ENCODE data around the gene FUBP1.
A peak's percentile ranks its signal among the peaks of the same experiment; 100 is the strongest.
"Not testable (repeated sequence)": the region's sequence is repeated elsewhere in the genome, so short reads cannot be mapped to it uniquely, and the experiment has no call there.

The FUBP1 gene

DNA sequence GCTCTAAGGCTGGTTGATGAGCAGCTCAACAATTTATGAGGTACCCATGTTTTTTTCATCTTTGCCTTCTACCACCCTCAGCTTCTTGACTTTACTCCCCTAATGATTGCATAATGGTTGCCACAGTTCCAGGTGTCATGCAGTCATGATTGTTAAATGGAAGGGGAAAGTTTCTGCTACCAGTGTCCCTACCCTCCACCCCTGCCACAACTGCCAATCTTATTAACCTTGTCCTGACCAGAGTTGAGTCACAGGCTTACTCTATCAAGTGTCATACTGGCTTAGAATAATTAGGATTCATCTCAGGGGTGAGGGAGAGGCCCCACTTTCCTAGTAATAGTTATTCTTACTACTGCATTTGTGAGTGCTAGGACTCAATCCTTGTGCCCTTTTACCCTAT lies 7.9 kb upstream of the FUBP1 start:
- no peak for DNase-seq

DNA sequence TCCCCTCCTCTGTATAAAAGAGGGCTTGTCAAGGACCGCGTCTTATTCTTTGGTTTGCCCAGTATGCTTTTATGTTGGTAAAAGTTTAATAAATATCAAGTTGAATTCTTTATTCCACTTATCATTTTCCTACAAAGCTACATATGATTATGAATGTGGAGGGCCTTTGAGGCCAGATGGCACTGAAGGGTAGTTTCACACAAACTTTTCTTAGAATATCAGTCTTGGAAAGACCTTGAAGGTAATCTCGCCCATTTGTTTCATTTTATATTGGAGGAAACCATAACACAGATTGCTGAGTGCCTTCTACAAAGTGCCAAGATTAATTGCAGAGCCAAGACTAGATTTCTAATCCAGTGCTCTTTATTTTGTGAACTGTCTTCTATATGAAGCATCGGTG lies 5.8 kb upstream of the FUBP1 start:
- DNase-seq = no peak

DNA sequence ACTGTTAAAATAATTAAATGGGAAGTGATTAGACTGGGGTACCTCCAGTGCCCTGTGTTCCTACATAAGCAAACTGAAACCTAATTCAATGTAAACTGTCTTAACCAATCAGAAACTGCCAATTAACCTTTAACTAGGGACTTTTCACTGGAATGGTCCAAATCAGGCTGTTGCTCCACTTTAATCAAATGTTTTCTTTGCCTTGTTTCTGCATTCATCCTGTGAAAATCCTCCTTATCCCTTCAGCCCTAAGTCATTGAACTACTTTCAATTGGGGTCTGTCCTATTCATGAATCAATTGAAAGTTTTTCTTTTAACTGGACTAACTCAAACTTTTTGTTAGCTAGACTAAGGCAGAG lies 5.1 kb upstream of the FUBP1 start:
- DNase-seq = no peak

DNA sequence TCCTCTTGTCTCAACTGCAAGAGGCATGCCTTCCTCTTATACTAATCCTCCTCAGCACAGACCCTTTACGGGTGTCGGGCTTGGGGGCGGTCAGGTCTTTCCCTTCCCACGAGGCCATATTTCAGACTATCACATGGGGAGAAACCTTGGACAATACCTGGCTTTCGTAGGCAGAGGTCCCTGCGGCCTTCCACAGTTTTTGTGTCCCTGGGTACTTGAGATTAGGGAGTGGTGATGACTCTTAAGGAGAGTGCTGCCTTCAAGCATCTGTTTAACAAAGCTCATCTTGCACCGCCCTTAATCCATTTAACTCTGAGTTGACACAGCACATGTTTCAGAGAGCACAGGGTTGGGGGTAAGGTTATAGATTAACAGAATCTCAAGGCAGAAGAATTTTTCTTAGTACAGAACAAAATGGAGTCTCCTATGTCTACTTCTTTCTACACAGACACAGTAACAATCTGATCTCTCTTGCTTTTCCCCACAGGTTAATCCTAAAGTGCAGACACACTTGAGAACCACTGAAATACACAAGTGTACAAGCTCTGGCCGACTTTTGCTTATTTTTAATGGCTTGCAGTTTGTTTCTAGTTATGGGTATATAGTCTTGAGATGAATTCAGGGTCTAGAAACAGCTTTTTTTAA lies 4.6 kb upstream of the FUBP1 start:
- DNase-seq = not testable (repeated sequence)

DNA sequence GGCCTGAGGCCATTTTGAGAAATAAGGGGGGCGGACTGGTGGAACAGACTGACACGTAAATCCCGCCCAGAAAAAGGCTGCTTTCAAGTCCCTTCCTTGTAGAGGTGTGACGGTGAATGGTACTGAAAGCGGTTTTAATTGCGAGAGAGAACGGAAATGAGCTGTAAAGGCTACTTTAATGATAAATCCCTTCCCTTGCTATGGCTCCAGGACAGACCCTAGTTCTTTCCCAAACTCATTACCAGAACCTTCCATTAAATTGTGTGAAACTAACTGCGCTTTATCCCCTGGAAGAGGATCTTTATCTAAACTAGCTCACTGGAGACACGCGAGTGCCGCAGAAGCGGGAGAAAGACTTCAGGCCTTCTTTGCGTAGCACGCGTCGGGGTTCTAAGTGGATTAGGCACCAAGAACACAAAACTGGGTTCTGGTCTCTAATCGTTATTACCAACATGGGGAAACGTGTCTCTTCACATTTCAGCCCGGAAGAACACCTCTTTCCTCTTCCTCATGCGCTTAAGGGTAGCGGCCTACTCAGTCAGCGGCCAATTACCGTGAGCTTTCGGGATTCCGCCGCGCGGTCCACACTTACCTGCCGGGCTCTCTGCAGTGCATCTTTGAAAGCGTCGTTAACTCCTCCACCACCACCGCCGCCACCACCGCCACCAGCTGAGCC lies 441 bp downstream of the FUBP1 start:
- DNase-seq = peak; percentile 97

DNA sequence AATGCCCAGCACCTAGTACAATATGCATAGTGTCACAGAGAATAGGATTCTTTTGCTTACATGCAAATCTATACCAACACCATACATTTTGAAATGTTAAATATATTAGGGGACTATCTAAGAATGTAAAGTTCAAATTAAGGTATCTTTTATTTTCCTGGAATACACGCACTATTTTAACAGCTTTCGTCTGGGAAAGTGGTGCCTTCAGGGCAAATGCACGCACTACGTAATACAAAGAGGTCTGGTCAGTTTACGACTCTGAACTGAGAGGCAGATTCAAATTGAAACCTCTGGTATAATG lies 931 bp downstream of the FUBP1 start:
- DNase-seq = no peak

DNA sequence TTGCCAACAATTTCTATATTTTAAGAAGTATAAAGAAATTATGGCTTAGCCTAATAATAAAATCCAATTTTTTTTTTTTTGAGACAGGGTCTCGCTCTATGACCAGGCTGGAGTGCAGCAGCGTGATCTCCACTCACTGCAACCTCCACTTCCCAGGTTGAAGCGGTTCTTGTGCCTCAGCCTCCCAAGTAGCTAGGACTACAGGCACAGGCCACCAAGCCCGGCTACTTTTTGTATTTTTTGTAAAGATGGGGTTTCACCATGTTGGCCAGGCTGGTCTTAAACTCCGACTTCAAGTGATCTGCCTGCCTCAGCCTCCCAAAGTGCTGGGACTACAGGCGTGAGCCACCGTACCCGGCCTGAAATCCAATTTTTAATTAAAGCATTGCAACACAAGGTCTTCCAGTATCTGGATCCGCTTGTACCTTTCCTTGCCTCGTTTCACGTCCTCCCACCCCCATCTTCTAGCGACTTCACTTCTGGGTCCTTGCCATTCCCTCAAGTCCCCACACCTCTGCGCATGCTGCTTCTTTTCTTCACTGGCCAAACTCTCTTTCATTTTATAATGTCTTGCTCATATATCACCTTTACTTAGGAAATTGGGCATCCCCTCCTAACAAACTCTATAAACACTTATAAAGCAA lies 2.3 kb downstream of the FUBP1 start:
- no peak for DNase-seq

DNA sequence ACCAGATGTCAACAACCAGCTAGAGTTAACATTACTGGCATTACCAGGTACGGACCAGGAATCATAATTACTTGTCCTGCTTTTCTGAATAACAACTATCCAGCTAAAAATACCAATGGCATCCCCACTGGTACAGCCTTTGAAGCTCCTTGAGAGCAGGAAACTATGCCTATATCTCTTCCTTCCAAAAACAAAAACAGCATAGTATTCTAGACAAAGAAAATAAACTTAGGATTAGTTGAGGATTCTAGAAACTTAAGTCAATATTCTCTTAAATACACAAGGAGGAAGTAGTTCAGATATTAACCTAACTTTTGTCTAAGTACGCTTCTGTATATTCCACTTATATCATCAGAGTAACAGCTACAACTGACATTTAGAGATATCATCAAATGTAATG lies 3.0 kb downstream of the FUBP1 start:
- no peak for DNase-seq

DNA sequence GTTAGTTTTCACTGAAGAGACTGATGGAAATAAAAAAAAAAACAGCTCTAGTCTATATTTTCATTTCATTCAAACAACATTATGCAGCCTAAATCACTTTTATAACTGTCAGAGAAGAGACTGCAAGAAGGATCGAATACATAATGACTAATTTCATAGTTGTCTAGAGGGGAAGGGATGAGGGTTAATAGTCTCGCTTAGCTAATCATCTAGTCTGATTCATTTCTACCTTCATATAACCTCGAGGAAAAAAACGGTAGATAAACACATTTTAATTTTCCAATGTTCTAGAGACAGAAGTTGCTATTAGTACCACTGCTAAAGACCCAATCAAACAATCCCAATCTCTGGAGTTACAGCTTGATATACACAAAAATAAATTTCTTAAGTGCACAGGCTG lies 3.5 kb downstream of the FUBP1 start:
- no peak for DNase-seq

DNA sequence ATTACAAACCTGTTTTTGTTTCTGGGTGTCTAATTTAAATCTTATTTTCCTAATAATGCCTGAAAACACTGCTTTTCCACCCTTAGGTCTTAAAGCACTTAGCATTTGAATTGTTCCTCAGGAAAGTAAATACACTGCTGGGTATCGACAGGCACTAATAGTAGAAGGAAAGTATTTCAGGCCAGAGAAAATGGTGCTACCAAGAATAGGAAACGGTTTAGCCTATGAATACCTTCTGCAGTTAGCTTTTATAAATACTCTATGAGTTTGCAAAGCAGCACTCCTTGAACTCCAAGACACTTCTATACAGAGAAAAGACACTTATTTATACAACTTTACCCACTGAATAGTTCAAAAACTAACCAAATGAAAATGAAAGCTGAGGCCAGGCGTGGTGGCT lies 6.8 kb downstream of the FUBP1 start:
- DNase-seq = no peak

DNA sequence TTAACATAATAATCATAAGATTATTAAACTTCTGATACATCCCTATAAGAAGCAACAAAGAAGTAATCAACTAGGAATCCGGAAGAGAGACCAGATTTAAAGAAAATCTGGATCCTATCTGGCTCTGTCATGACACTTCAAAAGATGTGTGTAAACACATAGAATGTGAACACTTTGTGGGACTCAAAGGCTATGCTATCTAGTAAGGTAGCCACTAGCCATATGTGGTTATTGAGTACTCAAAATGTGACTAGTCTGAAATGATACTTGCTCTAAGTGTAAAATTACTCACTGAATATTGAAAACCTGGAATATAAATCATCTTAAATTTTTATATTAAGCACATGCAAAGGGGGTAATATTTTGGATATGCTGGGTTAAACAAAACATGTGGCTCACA lies 8.7 kb downstream of the FUBP1 start:
- DNase-seq = no peak

DNA sequence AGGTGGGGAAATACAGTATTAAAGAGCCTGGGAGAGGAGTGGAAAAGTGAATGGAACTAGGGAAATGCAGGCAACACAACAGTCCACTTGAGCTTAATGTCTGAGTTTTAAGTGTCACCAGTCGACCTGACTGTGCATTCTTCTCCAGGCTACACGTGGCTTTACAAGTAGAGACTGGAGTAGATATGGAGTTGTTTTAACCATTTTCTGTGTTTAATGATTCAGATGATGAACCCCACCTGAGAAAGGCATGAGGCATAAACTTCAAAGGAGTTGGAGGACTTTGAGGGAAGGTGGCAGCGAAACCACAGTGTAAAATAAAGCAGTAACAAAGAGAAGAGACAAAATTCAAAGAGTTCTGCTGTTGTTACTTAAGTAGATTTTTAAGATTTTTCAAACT lies 12.6 kb downstream of the FUBP1 start:
- no peak for DNase-seq

DNA sequence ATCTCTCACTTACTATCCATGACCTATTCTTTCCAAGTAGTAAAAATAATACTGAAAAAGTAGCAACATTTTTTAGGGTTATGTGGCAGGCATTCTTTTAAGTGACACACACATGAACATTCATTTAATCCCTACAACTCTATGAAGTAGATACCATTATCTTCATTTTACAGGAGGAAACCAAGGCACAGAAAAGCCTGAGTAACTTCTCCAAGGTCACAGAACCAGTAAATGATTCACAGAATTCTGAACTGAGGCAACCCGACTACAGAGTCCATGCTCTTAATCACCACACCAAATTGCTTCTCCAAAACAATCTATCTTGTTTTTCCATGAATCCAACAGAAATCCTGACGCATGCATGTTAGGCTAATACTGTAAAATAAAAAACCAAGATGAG lies 17.5 kb downstream of the FUBP1 start:
- DNase-seq = no peak

DNA sequence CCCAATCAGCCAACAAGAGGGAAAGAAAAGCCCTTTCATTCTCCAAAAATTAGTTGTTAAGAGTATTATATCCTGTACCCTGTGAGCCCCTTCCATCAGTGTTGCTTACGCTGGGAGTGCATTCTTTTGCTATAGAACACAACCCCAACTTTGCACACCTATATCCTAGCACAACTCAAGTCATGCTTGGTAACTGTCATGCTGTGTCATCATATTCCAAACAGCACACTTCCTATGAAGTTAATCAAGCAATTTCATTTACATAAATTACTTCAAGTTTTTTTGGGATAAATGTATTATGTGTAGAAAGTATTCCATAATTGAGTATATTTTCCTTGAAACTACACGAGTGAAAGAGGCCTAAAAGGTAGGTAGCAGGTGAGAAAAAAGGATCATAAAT lies 20.0 kb downstream of the FUBP1 start:
- DNase-seq = no peak

DNA sequence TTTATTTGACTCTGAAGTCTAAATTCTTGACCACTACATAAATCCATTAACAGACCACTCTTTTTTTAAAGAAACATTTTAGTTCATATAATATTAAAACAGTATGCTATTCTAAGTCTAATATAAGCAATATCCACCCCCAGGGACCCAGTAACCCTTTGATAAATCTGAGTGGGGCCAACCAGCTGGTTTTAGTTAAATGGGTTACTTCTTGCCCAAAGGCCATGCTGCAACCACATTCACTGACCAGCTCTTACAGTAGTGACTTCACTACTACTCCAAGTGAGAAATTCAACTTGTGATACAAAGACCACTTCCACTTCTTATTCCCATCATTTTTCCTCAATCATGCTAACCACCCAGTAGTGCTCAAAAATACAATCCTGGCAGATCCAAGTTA lies 20.5 kb downstream of the FUBP1 start:
- DNase-seq = no peak

DNA sequence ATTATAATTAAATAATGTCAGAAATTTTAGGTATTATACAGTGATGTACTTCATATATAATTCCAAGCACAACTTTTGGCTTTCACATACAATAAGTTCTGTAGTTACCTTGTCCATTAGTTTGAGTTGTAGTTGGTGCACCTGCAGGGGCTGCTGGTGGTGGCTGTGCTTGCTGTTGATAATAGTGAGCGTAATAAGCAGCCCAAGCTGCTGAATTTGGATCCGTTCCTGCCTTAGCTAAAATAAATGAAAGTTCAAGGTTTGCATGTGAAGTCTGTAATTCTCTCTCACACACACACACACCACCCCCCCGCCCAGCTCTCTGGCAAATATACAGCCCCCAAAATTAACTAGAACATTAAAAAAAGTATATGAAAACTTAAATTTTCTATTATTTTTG lies 22.4 kb downstream of the FUBP1 start:
- DNase-seq = no peak

DNA sequence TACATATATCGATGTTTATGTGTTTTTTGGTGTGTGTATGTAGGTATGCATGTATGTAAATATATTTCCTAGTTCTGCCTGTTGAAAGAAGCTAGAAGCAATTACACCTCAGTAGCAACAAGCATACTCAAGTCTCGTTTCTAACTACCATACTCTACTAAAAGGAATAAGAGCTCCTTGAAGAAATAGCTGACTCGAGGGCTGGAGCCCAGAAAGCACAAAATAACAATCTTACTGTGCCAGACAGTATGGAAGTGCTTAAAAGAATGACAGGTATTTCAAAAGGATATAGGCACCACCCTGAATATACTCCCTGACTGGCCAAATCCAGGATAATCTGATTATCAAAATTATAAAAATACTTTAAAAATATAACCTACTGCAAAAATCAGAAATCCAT lies 23.2 kb downstream of the FUBP1 start:
- DNase-seq = no peak

DNA sequence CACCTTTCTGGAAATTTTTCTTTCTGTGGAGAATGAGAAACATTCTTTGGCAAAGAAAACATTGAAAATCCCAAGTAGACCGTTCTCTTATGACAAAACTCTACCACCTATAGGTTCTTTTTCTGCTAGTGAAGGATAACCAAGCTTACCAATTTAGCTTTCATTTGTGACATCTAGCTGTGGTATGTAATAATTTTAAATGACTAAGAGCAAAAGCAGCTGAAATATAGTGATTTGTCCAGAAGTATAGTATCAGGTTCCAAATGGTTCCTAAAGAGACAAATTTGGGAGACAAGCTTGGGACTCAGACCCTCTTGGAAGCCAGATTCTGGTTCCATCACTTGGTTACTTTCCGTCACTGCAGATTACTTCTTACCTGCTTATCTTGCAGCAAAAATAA lies 24.4 kb downstream of the FUBP1 start:
- no peak for DNase-seq

DNA sequence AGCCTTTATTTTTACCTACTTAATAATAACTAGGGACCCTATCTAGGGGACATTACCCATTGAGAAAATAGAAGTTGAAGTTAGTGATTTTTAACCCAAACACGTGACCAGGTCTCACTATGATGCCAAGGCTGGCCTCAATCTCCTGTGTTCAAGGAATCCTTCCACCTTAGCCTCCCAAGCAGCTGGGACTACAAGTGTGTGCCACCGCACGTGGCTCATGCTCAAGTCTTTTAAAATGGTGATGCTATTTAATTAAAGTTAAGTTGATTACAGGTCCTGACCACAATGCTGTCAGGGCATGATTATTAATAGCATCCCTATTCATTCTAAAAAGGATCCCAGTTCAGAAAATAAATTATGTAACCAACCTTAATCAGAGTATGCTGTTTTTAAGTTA lies 25.0 kb downstream of the FUBP1 start:
- DNase-seq = no peak

DNA sequence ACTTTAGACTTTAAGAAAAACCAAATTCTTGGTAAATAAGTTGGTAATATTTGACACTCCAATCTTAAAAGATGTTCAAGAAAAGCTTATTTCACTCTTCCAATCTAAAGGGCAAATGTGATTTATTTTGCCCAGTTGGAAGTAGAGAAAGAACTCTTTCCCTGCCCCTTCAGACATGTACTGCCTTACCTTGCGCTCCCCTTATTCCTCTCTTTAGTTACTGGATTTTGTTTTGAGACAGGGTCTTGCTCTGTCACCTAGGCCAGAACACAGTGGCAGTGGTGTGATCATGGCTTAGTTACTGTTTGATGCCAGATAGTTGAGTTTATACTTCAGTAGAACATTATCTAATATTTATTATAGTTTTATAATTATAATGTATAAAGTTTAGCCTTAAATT lies 27.5 kb downstream of the FUBP1 start:
- DNase-seq = no peak

DNA sequence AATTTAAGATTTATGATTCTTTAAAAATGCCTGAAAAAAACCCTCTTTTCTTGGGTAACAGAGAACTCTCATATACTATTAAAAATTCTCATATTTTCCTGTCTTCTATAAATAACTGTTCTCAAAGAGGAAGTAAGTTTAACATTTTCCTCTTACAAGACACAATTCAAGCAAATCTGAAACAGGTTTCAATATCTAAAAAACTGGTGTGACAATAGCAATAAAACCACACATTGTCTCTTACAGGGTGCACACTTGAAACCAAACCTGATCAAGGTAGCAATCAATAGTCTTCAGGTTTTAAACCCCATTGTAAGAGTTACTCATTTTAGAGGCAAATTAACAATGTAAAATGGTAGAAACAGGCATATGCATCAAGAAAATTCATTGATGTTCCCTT lies 28.0 kb downstream of the FUBP1 start:
- no peak for DNase-seq

DNA sequence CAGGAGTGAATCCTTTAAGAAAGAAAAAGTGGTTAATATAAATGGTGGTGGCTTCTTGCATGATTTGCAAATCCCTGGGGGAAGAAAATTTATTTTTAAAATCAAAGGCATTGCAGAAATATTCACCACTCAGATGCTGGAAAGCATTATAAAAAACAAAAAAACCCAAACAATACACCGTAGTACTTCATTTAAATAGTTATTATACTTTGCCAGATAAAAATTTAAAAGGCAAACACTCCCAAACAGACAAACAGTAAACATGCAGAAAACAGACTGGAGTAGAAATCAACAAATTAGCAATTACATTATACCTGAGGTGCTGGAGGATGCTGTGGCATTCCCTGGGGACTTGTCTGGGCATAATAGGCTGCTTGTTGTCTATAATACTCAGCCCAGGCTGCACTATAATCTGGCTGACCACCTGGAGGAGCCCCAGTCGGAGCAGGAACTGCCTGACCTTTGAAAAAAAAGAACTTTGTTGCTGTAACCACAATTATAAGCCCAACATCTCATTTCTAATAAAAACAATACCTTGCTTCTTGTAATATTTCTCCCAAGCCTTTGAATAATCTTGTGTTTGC lies 29.9 kb downstream of the FUBP1 start:
- DNase-seq = no peak

DNA sequence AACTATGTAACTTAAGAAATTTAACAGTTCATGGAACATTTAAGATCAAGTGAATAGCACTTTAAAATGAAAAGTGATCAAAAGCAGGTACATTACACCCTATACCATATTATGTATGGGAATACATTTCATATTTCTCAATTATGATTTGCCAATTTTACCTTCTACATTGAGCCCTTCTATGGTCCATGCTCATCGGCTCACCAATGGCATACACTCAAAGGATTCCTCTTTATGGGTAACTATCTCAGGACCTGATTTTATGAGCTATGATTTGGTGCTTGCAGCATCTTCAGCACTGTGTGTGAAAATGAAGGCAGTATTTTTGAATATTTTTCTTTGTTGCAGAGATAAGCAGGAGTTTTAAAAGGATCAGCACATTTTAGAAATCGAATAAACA lies 33.5 kb downstream of the FUBP1 start:
- no peak for DNase-seq

DNA sequence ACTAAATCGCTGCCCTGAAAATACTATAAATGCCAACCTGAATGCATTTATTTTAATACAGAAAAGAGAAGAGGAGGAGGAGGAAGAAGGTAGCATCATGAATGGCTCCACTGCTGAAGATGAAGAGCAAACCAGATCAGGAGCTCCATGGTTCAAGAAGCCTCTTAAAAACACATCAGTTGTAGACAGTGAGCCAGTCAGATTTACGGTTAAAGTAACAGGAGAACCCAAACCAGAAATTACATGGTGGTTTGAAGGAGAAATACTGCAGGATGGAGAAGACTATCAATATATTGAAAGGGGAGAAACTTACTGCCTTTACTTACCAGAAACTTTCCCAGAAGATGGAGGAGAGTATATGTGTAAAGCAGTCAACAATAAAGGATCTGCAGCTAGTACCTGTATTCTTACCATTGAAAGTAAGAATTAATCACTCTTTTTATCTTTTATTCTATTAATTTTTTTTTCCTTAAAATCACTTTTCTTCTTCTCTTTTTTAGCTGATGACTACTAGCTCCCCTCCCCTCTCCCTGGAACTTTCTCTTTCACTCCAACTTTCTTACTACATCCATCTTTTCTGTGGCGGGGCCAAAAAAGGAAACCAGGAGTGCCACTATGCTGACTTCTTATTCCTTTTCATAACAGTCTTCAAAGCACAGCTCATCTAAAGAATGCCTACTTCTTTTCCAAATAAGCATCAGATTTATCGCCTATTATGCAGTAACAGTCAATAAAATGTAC lies 36.3 kb downstream of the FUBP1 start:
- DNase-seq = no peak

All from NCI-H510A (cell line).